ENCODE results near the gene CNTN6.
"Not testable (repeated sequence)": the region's sequence is repeated elsewhere in the genome, so short reads cannot be mapped to it uniquely, and the experiment has no call there.

Gene CNTN6

GRCh38 chr3:1356101-1356500 lies 263.3 kb downstream of the CNTN6 start:
- no peak for DNase-seq (ENCODE audit: low read depth)
- no peak overlapping the region for H3K9ac ChIP-seq (ENCODE audit: low read length)
- H3K4me1 ChIP-seq (ENCODE audit: control insufficient read depth, insufficient read depth, low read length), result no peaks in the 10 kb centered on the region
- H3K27me3 ChIP-seq (replicated peaks; ENCODE audit: control insufficient read depth, insufficient read depth, low read length), result no peaks in the 10 kb centered on the region
- H3K4me3 ChIP-seq (ENCODE audit: low read length), result no peak overlapping the region
- H3K9me3 ChIP-seq (ENCODE audit: control insufficient read depth, low read length), result no peaks in the 10 kb centered on the region
- no peaks in the 10 kb centered on the region for H3K36me3 ChIP-seq (ENCODE audit: control insufficient read depth, insufficient read depth, low read length, severe bottlenecking)

- Histone ChIP-seq H3K4me3 (ENCODE audit: low read length) (no peak overlapping the region), H3K9ac (ENCODE audit: low read length) (no peak overlapping the region), H3K9me3 (ENCODE audit: control insufficient read depth, low read length) (no peaks in the 10 kb centered on the region), H3K36me3 (ENCODE audit: control insufficient read depth, insufficient read depth, low read length, severe bottlenecking) (no peaks in the 10 kb centered on the region), H3K27me3 (replicated peaks; ENCODE audit: control insufficient read depth, insufficient read depth, low read length) (no peaks in the 10 kb centered on the region), H3K4me1 (ENCODE audit: control insufficient read depth, insufficient read depth, low read length) (no peaks in the 10 kb centered on the region)
- no peak for DNase-seq (ENCODE audit: low read depth)
These were observed 272.7 kb downstream of the CNTN6 start for GRCh38 chr3:1365528-1365927.

- no peaks in the 10 kb centered on the region for H3K27me3 ChIP-seq (replicated peaks; ENCODE audit: control insufficient read depth, insufficient read depth, low read length)
- no peaks in the 10 kb centered on the region for H3K9me3 ChIP-seq (ENCODE audit: control insufficient read depth, low read length)
- no peaks in the 10 kb centered on the region for H3K36me3 ChIP-seq (ENCODE audit: control insufficient read depth, insufficient read depth, low read length, severe bottlenecking)
- no peak overlapping the region for H3K9ac ChIP-seq (ENCODE audit: low read length)
- H3K4me3 ChIP-seq (ENCODE audit: low read length), result no peak overlapping the region
- DNase-seq (ENCODE audit: low read depth), result no peak
- H3K4me1 ChIP-seq (ENCODE audit: control insufficient read depth, insufficient read depth, low read length), result no peaks in the 10 kb centered on the region
These were observed 281.6 kb downstream of the CNTN6 start for GRCh38 chr3:1374471-1374870.

- H3K4me3 ChIP-seq (ENCODE audit: low read length), result no peak overlapping the region
- H3K4me1 ChIP-seq (ENCODE audit: control insufficient read depth, insufficient read depth, low read length), result no peaks in the 10 kb centered on the region
- H3K36me3 ChIP-seq (ENCODE audit: control insufficient read depth, insufficient read depth, low read length, severe bottlenecking), result no peaks in the 10 kb centered on the region
- no peaks in the 10 kb centered on the region for H3K9me3 ChIP-seq (ENCODE audit: control insufficient read depth, low read length)
- DNase-seq (ENCODE audit: low read depth), result no peak
- no peak overlapping the region for H3K9ac ChIP-seq (ENCODE audit: low read length)
- no peaks in the 10 kb centered on the region for H3K27me3 ChIP-seq (replicated peaks; ENCODE audit: control insufficient read depth, insufficient read depth, low read length)
These were observed 282.3 kb downstream of the CNTN6 start for GRCh38 chr3:1375145-1375544.

- DNase-seq (ENCODE audit: low read depth), result no peak
- Histone ChIP-seq H3K9ac (ENCODE audit: low read length) (no peak overlapping the region), H3K36me3 (ENCODE audit: control insufficient read depth, insufficient read depth, low read length, severe bottlenecking) (no peaks in the 10 kb centered on the region)
These were observed 288.3 kb downstream of the CNTN6 start for GRCh38 chr3:1380926-1381646.

GRCh38 chr3:1381647-1382036 lies 288.8 kb downstream of the CNTN6 start:
- Histone ChIP-seq H3K4me3 (ENCODE audit: low read length) (no peak overlapping the region), H3K27me3 (replicated peaks; ENCODE audit: control insufficient read depth, insufficient read depth, low read length) (no peaks in the 10 kb centered on the region)

More at GRCh38 chr3:1380926-1381646, 288.3 kb downstream of the CNTN6 start:
- no peak overlapping the region for H3K4me3 ChIP-seq (ENCODE audit: low read length)
- H3K27me3 ChIP-seq (replicated peaks; ENCODE audit: control insufficient read depth, insufficient read depth, low read length), result no peaks in the 10 kb centered on the region
- no peaks in the 10 kb centered on the region for H3K4me1 ChIP-seq (ENCODE audit: control insufficient read depth, insufficient read depth, low read length)
- no peaks in the 10 kb centered on the region for H3K9me3 ChIP-seq (ENCODE audit: control insufficient read depth, low read length)

GRCh38 chr3:1387396-1387905 lies 294.6 kb downstream of the CNTN6 start:
- not testable (repeated sequence) for H3K27me3 ChIP-seq (replicated peaks; ENCODE audit: control insufficient read depth, insufficient read depth, low read length); H3K4me1 ChIP-seq (ENCODE audit: control insufficient read depth, insufficient read depth, low read length); H3K9me3 ChIP-seq (ENCODE audit: control insufficient read depth, low read length); H3K4me3 ChIP-seq (ENCODE audit: low read length); H3K36me3 ChIP-seq (ENCODE audit: control insufficient read depth, insufficient read depth, low read length, severe bottlenecking); H3K9ac ChIP-seq (ENCODE audit: low read length); DNase-seq (ENCODE audit: low read depth)

More at GRCh38 chr3:1381647-1382036, 288.8 kb downstream of the CNTN6 start:
- H3K36me3 ChIP-seq (ENCODE audit: control insufficient read depth, insufficient read depth, low read length, severe bottlenecking), result no peaks in the 10 kb centered on the region
- no peak overlapping the region for H3K9ac ChIP-seq (ENCODE audit: low read length)
- H3K9me3 ChIP-seq (ENCODE audit: control insufficient read depth, low read length), result no peaks in the 10 kb centered on the region
- no peaks in the 10 kb centered on the region for H3K4me1 ChIP-seq (ENCODE audit: control insufficient read depth, insufficient read depth, low read length)
- DNase-seq (ENCODE audit: low read depth), result no peak

GRCh38 chr3:1394188-1394587 lies 301.4 kb downstream of the CNTN6 start:
- no peak for DNase-seq (ENCODE audit: low read depth)
- H3K4me3 ChIP-seq (ENCODE audit: low read length), result no peak overlapping the region
- H3K4me1 ChIP-seq (ENCODE audit: control insufficient read depth, insufficient read depth, low read length), result no peaks in the 10 kb centered on the region
- no peak overlapping the region for H3K9ac ChIP-seq (ENCODE audit: low read length)
- H3K27me3 ChIP-seq (replicated peaks; ENCODE audit: control insufficient read depth, insufficient read depth, low read length), result no peaks in the 10 kb centered on the region
- no peaks in the 10 kb centered on the region for H3K9me3 ChIP-seq (ENCODE audit: control insufficient read depth, low read length)
- H3K36me3 ChIP-seq (ENCODE audit: control insufficient read depth, insufficient read depth, low read length, severe bottlenecking), result no peaks in the 10 kb centered on the region

- H3K4me1 ChIP-seq (ENCODE audit: control insufficient read depth, insufficient read depth, low read length), result no peaks in the 10 kb centered on the region
- H3K9ac ChIP-seq (ENCODE audit: low read length), result no peak overlapping the region
- no peaks in the 10 kb centered on the region for H3K9me3 ChIP-seq (ENCODE audit: control insufficient read depth, low read length)
- no peaks in the 10 kb centered on the region for H3K27me3 ChIP-seq (replicated peaks; ENCODE audit: control insufficient read depth, insufficient read depth, low read length)
- H3K36me3 ChIP-seq (ENCODE audit: control insufficient read depth, insufficient read depth, low read length, severe bottlenecking), result no peaks in the 10 kb centered on the region
- no peak overlapping the region for H3K4me3 ChIP-seq (ENCODE audit: low read length)
- DNase-seq (ENCODE audit: low read depth), result no peak
These were observed 307.7 kb downstream of the CNTN6 start for GRCh38 chr3:1400571-1400970.

GRCh38 chr3:1404270-1404962 lies 311.6 kb downstream of the CNTN6 start:
- H3K4me3 ChIP-seq (ENCODE audit: low read length), result no peak overlapping the region
- H3K36me3 ChIP-seq (ENCODE audit: control insufficient read depth, insufficient read depth, low read length, severe bottlenecking), result no peaks in the 10 kb centered on the region
- H3K9ac ChIP-seq (ENCODE audit: low read length), result no peak overlapping the region
- H3K27me3 ChIP-seq (replicated peaks; ENCODE audit: control insufficient read depth, insufficient read depth, low read length), result no peaks in the 10 kb centered on the region
- H3K9me3 ChIP-seq (ENCODE audit: control insufficient read depth, low read length), result no peaks in the 10 kb centered on the region
- no peak for DNase-seq (ENCODE audit: low read depth)
- H3K4me1 ChIP-seq (ENCODE audit: control insufficient read depth, insufficient read depth, low read length), result no peaks in the 10 kb centered on the region

- Histone ChIP-seq H3K27me3 (replicated peaks; ENCODE audit: control insufficient read depth, insufficient read depth, low read length) (no peaks in the 10 kb centered on the region), H3K9ac (ENCODE audit: low read length) (no peak overlapping the region), H3K36me3 (ENCODE audit: control insufficient read depth, insufficient read depth, low read length, severe bottlenecking) (no peaks in the 10 kb centered on the region), H3K4me1 (ENCODE audit: control insufficient read depth, insufficient read depth, low read length) (no peaks in the 10 kb centered on the region), H3K9me3 (ENCODE audit: control insufficient read depth, low read length) (no peaks in the 10 kb centered on the region), H3K4me3 (ENCODE audit: low read length) (no peak overlapping the region)
- no peak for DNase-seq (ENCODE audit: low read depth)
These were observed 313.4 kb downstream of the CNTN6 start for GRCh38 chr3:1406250-1406649.
